Measurements from ENCODE around the gene PSMC3.

The PSMC3 gene

DNA sequence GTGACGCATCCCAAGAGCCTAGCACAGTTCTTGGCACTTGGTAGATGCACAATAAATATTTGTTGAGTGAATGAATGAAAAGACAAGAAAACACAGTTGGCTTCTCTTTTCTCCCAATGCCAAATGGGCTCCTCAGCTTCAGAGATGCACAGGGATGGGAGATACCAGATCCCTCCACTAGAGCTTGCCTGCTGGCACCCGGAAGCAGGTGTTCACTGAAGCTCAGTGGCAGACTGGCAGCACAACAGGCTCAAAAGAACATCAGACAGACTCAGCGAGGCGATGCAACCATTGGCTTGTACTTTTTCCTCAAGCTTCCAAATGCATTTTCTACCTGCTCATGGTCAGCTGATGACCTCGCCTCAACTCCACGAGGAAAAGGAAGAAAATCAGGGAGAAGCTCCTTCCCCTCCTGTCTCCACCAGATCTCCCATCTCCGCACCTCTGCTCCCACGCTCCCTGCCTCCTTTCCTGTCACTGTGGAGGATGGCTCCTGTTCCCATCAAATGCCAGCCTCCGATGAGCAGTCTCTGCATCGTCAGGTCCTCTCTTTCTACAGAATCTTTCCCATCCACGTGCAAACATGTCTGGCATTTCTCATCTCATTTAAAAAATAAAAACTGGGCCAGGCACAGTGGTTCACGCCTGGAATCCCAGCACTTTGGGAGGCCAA, 16.9 kb upstream of the PSMC3 start:
- no peak for TF ChIP-seq ZFX (IDR thresholded peaks at IDR 0.05)
- TF ChIP-seq CTCF (conservative IDR thresholded peaks at IDR 0.05), result no peak
- no peak overlapping the region for H3K27ac ChIP-seq

GRCh38 chr11:47442514-47442913, 16.3 kb upstream of the PSMC3 start:
- H3K27ac ChIP-seq, result no peak overlapping the region
- no peak for TF ChIP-seq ZFX (IDR thresholded peaks at IDR 0.05)
- TF ChIP-seq CTCF (conservative IDR thresholded peaks at IDR 0.05), result no peak

GRCh38 chr11:47441421-47441820, 15.2 kb upstream of the PSMC3 start:
- H3K27ac ChIP-seq, result no peak overlapping the region
- TF ChIP-seq ZFX (IDR thresholded peaks at IDR 0.05) (no peak), CTCF (conservative IDR thresholded peaks at IDR 0.05) (no peak)

DNA sequence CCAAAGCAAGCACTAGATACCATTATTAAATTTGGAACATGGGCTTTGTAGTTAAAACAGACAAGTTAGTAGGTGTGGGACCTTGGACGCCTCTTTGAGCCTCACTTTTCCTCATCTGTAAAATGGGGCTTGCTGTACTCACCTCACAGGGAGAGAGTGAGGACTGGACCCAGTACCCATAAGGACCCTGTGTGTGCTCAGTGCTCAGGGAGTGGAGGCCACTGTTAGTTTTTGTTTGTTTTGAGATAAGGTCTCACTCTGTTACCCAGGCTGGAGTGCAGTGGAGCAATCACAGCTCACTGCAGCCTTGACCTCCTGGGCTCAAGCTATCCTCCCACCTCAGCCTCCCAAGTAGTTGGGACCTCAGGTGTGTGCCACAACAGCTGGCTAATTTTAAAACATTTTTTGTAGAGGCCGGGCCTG, 13.8 kb upstream of the PSMC3 start:
- no peak overlapping the region for H3K27ac ChIP-seq
- TF ChIP-seq ZFX (IDR thresholded peaks at IDR 0.05) (no peak), CTCF (conservative IDR thresholded peaks at IDR 0.05) (no peak)

DNA sequence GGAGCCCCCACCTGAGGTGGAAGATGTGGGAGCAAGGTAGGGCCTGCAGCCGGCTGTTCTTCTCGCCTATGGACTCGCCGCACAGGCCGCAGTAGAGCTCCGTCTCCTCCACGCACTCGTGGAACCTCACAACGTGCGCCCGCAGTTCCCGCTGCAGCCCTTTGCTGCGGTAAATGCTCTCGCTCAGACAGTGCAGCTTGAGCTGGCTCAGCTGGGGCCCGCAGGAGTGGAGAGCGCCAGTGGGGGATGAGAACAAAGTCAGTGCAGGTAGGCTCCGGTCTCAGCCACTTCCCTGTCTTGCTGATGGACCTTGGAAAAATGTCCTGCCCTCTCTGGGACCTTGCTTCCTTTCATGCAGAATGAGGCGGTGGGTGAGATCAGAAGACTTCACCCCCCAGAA, 12.5 kb upstream of the PSMC3 start:
- H3K27ac ChIP-seq, result no peak overlapping the region
- TF ChIP-seq ZFX (IDR thresholded peaks at IDR 0.05) (no peak), CTCF (conservative IDR thresholded peaks at IDR 0.05) (no peak)

- TF ChIP-seq ZFX (IDR thresholded peaks at IDR 0.05), result no peak
- TF ChIP-seq CTCF (conservative IDR thresholded peaks at IDR 0.05), result no peak
Observed at GRCh38 chr11:47437746-47438418, 11.6 kb upstream of the PSMC3 start.

DNA sequence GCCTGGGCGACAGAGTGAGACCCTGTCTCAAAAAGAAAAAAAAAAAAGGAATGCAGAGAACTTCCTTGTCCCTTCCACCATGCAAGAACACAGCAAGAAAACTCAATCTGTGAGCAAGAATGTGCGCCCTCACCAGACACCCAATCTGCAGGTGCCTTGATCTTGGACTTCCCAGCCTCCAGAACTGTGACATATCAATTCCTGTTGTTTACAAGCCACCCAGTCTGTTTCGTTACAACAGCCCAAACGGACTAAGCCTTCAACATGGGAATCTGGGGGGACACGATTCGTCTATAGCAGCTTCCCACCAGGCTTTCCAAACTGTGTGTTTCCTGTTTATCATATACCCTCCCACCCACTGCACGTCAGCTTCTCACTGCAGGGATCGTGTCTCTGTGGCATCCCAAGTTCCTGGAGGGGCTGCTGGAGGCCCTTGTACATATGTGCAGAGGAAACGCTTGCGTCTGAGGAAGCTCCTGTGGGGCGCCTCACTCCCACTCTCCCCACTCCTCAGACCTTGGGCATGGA, 11.0 kb upstream of the PSMC3 start:
- H3K27ac ChIP-seq, result no peak overlapping the region
- TF ChIP-seq ZFX (IDR thresholded peaks at IDR 0.05) (no peak), CTCF (conservative IDR thresholded peaks at IDR 0.05) (no peak)

More at GRCh38 chr11:47437746-47438418, 11.6 kb upstream of the PSMC3 start:
- no peak overlapping the region for H3K27ac ChIP-seq

All from C4-2B (cell line).